Progenitor cell of endocrine pancreas (in vitro differentiated cells): Measurements from ENCODE around the gene CDK11B. TPM values are rescaled to one million over a fixed set of nuclear protein-coding genes. Genes with fewer than 3 reads are reported as not detected.

Source experiments
- DNase-seq: peaks from one replicate; pipeline ENCODE4 v3.0.0; 2021; ENCODE audit warnings: low spot score; ENCODE audit not compliant: unreplicated experiment
- H3K27ac Mint-ChIP-seq: 2 replicates; pipeline ENCODE4 v1.8.0; 2021; ENCODE audit warnings: mild to moderate bottlenecking, moderate library complexity, mixed read lengths
- H3K27me3 Mint-ChIP-seq: 2 replicates; pipeline ENCODE4 v1.8.0; 2021; ENCODE audit warnings: mixed read lengths
- H3K36me3 Mint-ChIP-seq: 2 replicates; pipeline ENCODE4 v1.8.0; 2022; ENCODE audit warnings: mixed read lengths; ENCODE audit not compliant: insufficient read depth
- H3K4me1 Mint-ChIP-seq: 2 replicates; pipeline ENCODE4 v1.8.0; 2021; ENCODE audit warnings: low read depth, mixed read lengths
- H3K4me3 Mint-ChIP-seq: 2 replicates; pipeline ENCODE4 v1.8.0; 2021; ENCODE audit warnings: low read depth, mild to moderate bottlenecking, moderate library complexity, mixed read lengths
- H3K9me3 Mint-ChIP-seq: 2 replicates; pipeline ENCODE4 v1.8.0; 2021; ENCODE audit warnings: low read depth, mixed read lengths
- total RNA-seq: library from RNA; stranded (reverse); gene quantifications from 2 replicates; pipeline ENCODE4 v1.2.1, GENCODE V29; 2021
- TF ChIP-seq, protein P1 (sequence below): fragments of 200-600 bp; sonication (generic); IDR thresholded peaks from one replicate; pipeline ENCODE4 v1.5.0; 2021; ENCODE audit warnings: antibody characterized with exemption, mild to moderate bottlenecking; ENCODE audit not compliant: unreplicated experiment

CDK11B gene
- total RNA-seq, 1 donor from 2014 or later, result 28.7 TPM

DNA sequence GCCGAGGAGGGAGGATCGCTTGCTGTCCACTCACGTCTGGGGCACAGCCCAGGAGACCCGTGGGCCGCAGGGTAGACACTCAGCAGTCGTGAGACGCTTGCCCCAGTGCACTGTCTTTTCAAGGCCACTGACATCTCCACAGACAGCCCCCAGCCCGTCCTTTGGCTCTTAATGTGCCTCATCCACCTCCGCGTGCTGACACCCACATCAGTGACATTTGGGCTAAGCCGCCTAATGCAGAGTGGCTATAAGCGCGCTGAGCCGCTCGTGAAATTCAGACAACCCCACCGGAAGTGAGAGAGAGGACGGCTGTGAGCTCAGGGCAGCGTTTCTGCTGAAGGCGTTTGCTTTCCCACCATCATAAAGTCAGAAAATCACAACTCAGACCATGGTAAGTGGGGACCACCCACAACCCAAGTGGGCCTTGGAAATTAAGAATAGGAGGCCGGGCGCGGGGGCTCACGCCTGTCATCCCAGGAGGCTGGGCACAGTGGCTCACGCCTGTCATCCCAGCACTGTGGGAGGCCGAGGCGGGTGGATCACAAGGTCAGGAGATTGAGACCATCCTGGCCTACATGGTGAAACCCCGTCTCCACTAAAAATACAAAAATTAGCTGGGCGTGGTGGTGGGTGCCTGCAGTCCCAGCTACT is 25.4 kb upstream of the CDK11B start:
- Mint-ChIP-seq H3K36me3 (peaks cover 9% of the 10 kb centered on the region), H3K4me3 (no peak overlapping the region), H3K9me3 (no peaks in the 10 kb centered on the region), H3K27ac (peak overlapping the region; percentile 71), H3K4me1 (peaks cover 11% of the 10 kb centered on the region), H3K27me3 (no peaks in the 10 kb centered on the region)
- TF ChIP-seq, protein P1, sequence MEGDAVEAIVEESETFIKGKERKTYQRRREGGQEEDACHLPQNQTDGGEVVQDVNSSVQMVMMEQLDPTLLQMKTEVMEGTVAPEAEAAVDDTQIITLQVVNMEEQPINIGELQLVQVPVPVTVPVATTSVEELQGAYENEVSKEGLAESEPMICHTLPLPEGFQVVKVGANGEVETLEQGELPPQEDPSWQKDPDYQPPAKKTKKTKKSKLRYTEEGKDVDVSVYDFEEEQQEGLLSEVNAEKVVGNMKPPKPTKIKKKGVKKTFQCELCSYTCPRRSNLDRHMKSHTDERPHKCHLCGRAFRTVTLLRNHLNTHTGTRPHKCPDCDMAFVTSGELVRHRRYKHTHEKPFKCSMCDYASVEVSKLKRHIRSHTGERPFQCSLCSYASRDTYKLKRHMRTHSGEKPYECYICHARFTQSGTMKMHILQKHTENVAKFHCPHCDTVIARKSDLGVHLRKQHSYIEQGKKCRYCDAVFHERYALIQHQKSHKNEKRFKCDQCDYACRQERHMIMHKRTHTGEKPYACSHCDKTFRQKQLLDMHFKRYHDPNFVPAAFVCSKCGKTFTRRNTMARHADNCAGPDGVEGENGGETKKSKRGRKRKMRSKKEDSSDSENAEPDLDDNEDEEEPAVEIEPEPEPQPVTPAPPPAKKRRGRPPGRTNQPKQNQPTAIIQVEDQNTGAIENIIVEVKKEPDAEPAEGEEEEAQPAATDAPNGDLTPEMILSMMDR, result no peak
- no peak for DNase-seq

DNA sequence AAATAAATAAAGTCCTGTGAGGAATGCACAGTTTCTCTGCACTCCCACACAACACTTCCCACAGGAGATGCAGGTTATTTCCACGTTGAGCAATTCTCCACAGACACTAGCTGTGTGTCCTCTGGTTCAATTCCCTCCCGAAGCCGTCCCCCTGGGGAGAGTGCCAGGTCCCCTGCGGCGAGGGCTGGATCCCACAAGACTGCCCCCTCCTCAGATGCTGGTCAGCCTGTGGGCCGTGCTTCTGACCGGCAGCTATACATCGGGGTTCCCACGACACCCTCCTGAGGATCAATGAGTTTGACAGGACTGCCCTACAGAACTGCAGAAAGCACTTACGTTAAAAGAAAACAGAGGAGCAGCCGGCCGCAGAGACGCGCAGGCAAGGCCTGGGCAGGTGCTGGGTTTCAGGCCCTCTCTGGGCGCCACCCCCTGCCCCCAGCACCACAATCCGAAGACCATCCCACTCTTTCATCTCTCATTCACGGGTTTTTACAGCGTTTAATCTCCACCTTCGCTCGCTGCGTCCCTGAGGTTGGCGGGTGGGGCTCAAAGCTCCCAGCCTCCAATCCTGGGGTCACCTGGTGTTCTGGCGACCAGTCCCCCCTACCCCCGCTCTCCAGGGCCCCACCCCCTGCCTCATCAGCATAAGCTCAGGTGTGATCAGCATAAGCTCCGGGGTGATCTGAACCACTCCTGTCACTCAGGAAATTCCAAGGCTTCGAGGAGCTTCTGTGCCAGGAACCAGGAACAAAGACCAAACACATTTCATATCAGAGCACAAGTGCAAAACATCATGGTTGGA is 24.5 kb upstream of the CDK11B start:
- H3K9me3 Mint-ChIP-seq, result no peaks in the 10 kb centered on the region
- TF ChIP-seq, protein P1, result no peak
- no peak for DNase-seq
- H3K27me3 Mint-ChIP-seq, result no peaks in the 10 kb centered on the region
- H3K27ac Mint-ChIP-seq, result peak overlapping the region; percentile 83
- H3K4me1 Mint-ChIP-seq, result peaks cover 11% of the 10 kb centered on the region
- no peak overlapping the region for H3K4me3 Mint-ChIP-seq
- H3K36me3 Mint-ChIP-seq, result peaks cover 8% of the 10 kb centered on the region

DNA sequence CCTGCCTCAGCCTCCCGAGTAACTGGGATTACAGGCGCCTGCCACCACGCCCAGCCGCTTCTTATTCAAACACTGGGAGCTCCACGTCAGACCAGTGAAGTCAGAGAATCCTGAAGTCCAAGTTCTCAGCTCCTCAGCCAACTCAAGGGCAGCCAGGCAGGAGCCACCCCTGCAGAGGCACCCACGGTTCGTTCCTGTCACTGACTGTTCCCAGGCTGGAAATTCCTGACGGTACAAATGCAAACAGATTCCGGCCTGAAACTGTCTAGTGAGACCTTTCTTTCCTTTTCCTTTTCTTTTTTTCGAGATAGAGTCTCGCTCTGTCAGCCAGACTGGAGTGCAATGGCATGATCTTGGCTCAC is 22.1 kb upstream of the CDK11B start:
- no peak overlapping the region for H3K4me3 Mint-ChIP-seq
- peaks cover 10% of the 10 kb centered on the region for H3K4me1 Mint-ChIP-seq
- TF ChIP-seq, protein P1, result no peak
- no peaks in the 10 kb centered on the region for H3K9me3 Mint-ChIP-seq
- no peaks in the 10 kb centered on the region for H3K27me3 Mint-ChIP-seq
- no peak for DNase-seq
- H3K36me3 Mint-ChIP-seq, result peaks cover 4% of the 10 kb centered on the region
- peak overlapping the region; percentile 39 for H3K27ac Mint-ChIP-seq

DNA sequence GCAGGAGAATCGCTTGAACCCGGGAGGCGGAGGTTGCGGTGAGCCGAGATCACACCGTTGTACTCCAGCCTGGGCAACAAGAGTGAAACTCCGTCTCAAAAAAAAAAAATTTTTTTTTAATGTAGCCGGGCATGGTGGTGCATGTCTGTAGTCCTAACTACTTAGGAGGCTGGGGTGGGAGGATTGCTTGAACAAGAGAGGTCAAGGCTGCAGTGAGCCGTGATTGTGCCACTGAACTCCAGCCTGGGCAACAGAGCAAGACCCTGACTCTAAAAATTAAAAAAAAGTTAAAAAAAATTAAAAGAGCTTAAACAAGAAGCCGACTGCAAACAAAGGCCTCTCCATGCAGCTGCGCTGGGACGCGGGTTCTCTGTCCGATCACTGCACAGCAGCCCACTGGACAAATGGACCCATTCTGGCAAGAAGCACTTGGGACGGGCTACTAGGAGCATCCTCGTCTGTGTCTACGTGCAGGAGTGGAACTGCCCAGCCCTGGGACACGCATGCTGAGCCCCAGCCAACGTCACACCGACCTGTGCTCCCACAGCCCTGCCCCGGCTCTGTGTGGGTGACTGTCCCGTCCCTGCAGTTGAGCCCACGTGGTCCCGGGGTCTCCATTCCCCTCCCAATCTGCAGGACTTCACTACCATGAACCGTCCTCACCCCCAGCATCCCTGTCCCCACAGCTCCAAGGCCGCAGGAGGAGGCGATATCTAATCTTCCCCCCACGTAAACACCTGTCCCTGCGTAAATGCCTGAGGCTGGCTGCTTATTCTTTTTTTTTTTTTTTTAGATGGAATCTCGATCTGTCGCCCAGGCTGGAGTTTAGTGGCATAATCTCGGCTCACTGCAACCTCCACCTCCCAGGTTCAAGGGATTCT is 21.5 kb upstream of the CDK11B start:
- no peak overlapping the region for H3K4me3 Mint-ChIP-seq
- H3K36me3 Mint-ChIP-seq, result peaks cover 2% of the 10 kb centered on the region
- peak overlapping the region; percentile 29 for H3K27ac Mint-ChIP-seq

More for the DNA sequence above, 21.5 kb upstream of the CDK11B start:
- no peak for DNase-seq
- peaks cover 10% of the 10 kb centered on the region for H3K4me1 Mint-ChIP-seq
- TF ChIP-seq, protein P1, result no peak
- H3K27me3 Mint-ChIP-seq, result no peaks in the 10 kb centered on the region
- no peaks in the 10 kb centered on the region for H3K9me3 Mint-ChIP-seq
